ENCODE results near the gene NOLC1. TPM values are rescaled to one million over a fixed set of nuclear protein-coding genes. Genes with fewer than 3 reads are reported as not detected.

The NOLC1 gene
- polyA plus RNA-seq, 1 donor from 2014 or later, result 56.9 TPM

- H3K4me3 Mint-ChIP-seq, result no peak overlapping the region
- H3K9me3 Mint-ChIP-seq, result peaks cover 2 to 4% (median 2%) of the 10 kb centered on the region in 3 donors
- peaks cover 5% of the 10 kb centered on the region for H3K36me3 Mint-ChIP-seq
- no peak overlapping the region for H3K27ac Mint-ChIP-seq
- no peaks in the 10 kb centered on the region for H3K4me1 Mint-ChIP-seq
- peaks cover 3% of the 10 kb centered on the region for H3K27me3 Mint-ChIP-seq
Observed at GRCh38 chr10:102196893-102197292, 44.7 kb downstream of the NOLC1 start.

- peaks cover 3 to 7% (median 3%) of the 10 kb centered on the region in 3 donors for H3K4me1 Mint-ChIP-seq
- H3K4me3 Mint-ChIP-seq, result no peak overlapping the region
- H3K9me3 Mint-ChIP-seq, result peaks cover 0 to 2% (median 0%) of the 10 kb centered on the region in 3 donors
- no peak overlapping the region for H3K27ac Mint-ChIP-seq
- peaks cover 6% of the 10 kb centered on the region for H3K27me3 Mint-ChIP-seq
- peaks cover 5% of the 10 kb centered on the region for H3K36me3 Mint-ChIP-seq
Observed at GRCh38 chr10:102198027-102198426, 45.8 kb downstream of the NOLC1 start.

GRCh38 chr10:102200751-102201640 lies 48.8 kb downstream of the NOLC1 start:
- H3K27me3 Mint-ChIP-seq, result peaks cover 8% of the 10 kb centered on the region
- H3K9me3 Mint-ChIP-seq, result peaks cover 0 to 4% (median 0%) of the 10 kb centered on the region in 3 donors
- no peak overlapping the region for H3K27ac Mint-ChIP-seq
- peaks cover 7% of the 10 kb centered on the region for H3K36me3 Mint-ChIP-seq
- H3K4me3 Mint-ChIP-seq, result no peak overlapping the region
- H3K4me1 Mint-ChIP-seq, result peaks cover 3 to 7% (median 3%) of the 10 kb centered on the region in 3 donors

- peaks cover 7% of the 10 kb centered on the region for H3K36me3 Mint-ChIP-seq
- H3K4me3 Mint-ChIP-seq, result peak overlapping the region in 2 of 4 donors; percentile 24 to 36
- H3K9me3 Mint-ChIP-seq, result peaks cover 0 to 4% (median 0%) of the 10 kb centered on the region in 3 donors
- H3K27me3 Mint-ChIP-seq, result peaks cover 8% of the 10 kb centered on the region
- H3K4me1 Mint-ChIP-seq, result peaks cover 3 to 7% (median 3%) of the 10 kb centered on the region in 3 donors
- no peak overlapping the region for H3K27ac Mint-ChIP-seq
Observed at GRCh38 chr10:102202386-102202785, 50.2 kb downstream of the NOLC1 start.

- Mint-ChIP-seq H3K36me3 (peaks cover 8% of the 10 kb centered on the region), H3K27me3 (peaks cover 14% of the 10 kb centered on the region), H3K4me1 (peaks cover 2 to 4% (median 3%) of the 10 kb centered on the region in 3 donors), H3K9me3 (peaks cover 0 to 4% (median 0%) of the 10 kb centered on the region in 3 donors), H3K4me3 (no peak overlapping the region), H3K27ac (no peak overlapping the region)
Observed at GRCh38 chr10:102208311-102209035, 56.3 kb downstream of the NOLC1 start.

GRCh38 chr10:102211615-102212299 lies 59.6 kb downstream of the NOLC1 start:
- H3K36me3 Mint-ChIP-seq, result peaks cover 5% of the 10 kb centered on the region
- peaks cover 6 to 9% (median 7%) of the 10 kb centered on the region in 3 donors for H3K4me1 Mint-ChIP-seq
- peaks cover 12% of the 10 kb centered on the region for H3K27me3 Mint-ChIP-seq
- H3K27ac Mint-ChIP-seq, result no peak overlapping the region
- peaks cover 0 to 4% (median 2%) of the 10 kb centered on the region in 3 donors for H3K9me3 Mint-ChIP-seq
- no peak overlapping the region for H3K4me3 Mint-ChIP-seq

Other genes with a start within 250 kb of the NOLC1 start
- gene ARMH3, start 96.2 kb upstream of the NOLC1 start, polyA plus RNA-seq, result 39.3 TPM
- 21.9 TPM for gene HPS6, start 87.0 kb upstream of the NOLC1 start, polyA plus RNA-seq
- 24.8 TPM for gene LDB1, start 32.0 kb upstream of the NOLC1 start, polyA plus RNA-seq
- gene PPRC1, start 19.3 kb upstream of the NOLC1 start, polyA plus RNA-seq, result 14.2 TPM
- not detected for gene ELOVL3, start 73.9 kb downstream of the NOLC1 start, polyA plus RNA-seq
- not detected for gene PITX3, start 89.1 kb downstream of the NOLC1 start, polyA plus RNA-seq
- 12.6 TPM for gene GBF1, start 93.1 kb downstream of the NOLC1 start, polyA plus RNA-seq
- gene NFKB2, start 243.3 kb downstream of the NOLC1 start, polyA plus RNA-seq, result 42.8 TPM